ENCODE data around the gene GRAMD4.

GRAMD4 gene

GRCh38 chr22:46725096-46725495 is 104.9 kb downstream of the GRAMD4 start:
- no peak for DNase-seq (ENCODE audit: low read depth)

DNA sequence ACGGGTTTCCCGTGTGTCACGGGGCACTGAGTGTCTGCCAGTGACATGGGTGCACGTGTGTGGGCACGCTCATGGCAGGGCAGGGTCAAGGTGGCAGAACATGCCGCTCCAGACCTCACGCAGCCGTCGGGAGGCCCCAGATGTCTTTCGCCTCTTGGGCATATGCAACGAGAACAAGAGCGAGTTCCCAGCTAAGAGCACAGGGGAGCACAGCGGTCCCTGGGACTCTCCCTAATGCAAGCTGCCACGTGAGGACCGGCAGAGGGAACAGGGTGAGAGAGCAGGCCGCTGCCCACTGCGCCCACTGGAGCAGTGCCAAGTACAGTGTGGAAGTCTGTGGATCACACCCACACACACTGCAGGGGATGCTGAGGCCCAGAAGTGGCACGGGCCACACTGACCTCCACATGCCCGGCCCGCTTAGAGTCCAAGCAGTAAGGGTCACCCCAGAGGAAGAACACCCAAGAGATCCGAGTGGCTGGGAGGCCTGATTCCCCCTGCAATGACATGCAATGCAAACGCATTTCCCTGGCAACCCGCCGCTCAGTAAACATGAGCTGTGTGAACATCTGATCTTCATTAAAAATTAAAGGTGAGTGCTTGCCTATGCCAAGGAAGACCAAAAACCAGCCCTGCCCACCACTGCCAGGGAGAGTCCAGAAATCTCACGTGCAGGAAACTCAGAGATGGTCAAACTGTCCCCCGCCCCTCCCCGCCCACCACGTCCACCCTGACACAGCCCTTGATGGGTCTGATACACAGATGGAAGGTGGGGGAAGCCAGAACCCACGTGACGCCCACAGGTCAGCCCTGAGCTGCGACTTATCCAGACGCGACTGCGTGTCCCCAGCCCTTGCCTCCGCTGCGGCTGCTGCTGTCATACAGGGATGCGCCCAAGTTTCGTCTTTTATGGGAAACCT is 106.1 kb downstream of the GRAMD4 start:
- no peak for DNase-seq (ENCODE audit: low read depth)

DNA sequence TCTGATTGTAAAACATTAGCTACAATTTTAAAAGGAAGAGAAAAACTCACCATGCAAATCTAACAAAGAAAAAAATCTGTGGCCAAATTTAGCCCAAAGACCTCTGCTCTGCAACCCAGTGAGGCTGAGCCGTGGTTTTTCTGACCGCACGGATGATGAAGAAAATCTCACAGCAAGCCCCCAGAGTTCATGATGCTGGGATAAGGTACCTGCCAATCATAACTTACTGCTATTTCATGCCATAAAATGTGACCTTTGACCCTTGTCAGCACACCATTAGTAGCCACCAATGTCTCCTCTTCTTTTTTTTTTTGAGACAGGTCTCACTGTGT is 106.8 kb downstream of the GRAMD4 start:
- DNase-seq (ENCODE audit: low read depth): no peak

GRCh38 chr22:46727813-46728364 is 107.7 kb downstream of the GRAMD4 start:
- DNase-seq (ENCODE audit: low read depth): no peak

DNA sequence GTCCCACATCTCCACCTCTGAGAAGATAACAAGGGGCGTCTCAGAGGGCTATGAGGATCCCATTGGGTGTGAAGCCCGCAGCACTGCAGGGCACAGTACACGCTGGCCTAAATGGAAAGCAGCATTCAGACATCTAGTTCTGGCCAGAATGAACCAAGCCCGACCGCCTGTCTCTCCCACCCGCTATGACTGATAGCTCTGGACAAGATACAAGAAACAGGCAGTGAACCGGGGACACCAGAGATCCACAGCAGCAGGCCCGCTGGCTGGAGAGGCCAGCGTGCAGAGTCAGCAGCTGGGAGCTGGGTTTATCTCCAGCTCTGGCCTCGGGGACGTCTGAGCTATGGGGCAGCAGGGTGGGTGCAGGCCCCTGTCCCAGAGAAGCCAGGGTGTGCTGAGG is 108.3 kb downstream of the GRAMD4 start:
- DNase-seq (ENCODE audit: low read depth): no peak
